Activated CD4-positive, alpha-beta T cell treated with anti-CD3 and anti-CD28 coated beads, Interleukin-2, amount 50 U/mL, for 24 hours (primary cell): ENCODE measurements around the gene RNF144A.

Experiments
- DNase-seq, 2 donors: peaks; one replicate each; pipeline ENCODE4 v3.0.0-alpha.2; 2020; ENCODE audit warnings: low read depth in 1 of 2, low spot score in 1 of 2

RNF144A gene

DNA sequence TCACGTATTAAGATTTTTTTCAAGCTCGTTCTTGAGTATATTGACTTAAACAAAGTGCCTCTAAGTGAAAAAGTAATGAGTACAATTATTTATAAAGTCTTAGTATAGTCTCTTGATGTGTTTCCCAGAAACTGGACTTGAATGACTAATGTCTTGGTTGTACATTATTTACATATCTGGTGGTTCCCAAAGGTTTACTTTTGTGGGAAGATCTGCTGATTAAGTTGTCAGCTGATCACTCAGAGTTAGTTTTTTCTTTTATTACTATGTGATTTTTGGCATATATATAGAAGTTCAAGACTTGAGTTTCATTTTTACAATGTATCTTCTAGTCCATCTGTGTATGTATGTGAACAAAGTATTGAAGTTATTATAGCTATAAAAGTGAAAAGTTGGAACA is 29.5 kb downstream of the RNF144A start:
- no peak for DNase-seq

- no peak for DNase-seq
Measured at GRCh38 chr2:6947929-6948676, 30.9 kb downstream of the RNF144A start.

GRCh38 chr2:6948677-6949351 is 31.6 kb downstream of the RNF144A start:
- no peak for DNase-seq

GRCh38 chr2:6951046-6951445 is 33.8 kb downstream of the RNF144A start:
- no peak for DNase-seq

GRCh38 chr2:6952101-6952500 is 34.9 kb downstream of the RNF144A start:
- DNase-seq = no peak

GRCh38 chr2:6954586-6954985 is 37.4 kb downstream of the RNF144A start:
- no peak for DNase-seq

DNA sequence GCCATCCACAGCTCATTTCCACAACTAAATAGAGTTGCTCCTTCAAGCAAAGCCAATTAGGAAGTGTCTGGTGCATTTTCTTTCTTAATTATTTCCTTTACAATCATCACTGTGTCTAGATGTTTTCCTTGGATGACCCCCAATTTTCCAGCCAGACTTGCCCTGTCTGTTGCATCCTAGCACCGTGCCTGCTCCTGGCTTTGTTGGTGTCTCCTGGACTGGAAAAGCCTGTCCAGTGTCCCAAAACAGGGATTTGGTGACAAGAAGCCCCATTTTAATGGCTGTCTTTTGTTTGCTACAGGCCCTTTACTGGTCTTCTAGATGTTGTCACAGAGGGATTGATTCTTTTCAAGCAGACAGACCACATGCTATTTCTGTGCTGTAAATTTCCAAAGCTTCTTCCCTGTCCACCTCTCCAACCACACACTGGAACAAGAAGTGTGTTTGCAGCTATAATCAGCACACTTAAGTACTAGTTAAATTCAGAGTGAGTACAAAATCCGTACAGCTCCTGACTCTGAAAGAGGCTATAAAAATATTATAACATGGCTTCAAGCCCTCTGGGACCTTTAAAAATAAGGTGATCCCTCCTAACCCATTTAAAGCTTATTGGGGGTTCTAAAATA is 38.4 kb downstream of the RNF144A start:
- DNase-seq = no peak

- DNase-seq = no peak
Measured at GRCh38 chr2:6956566-6956965, 39.4 kb downstream of the RNF144A start.

DNA sequence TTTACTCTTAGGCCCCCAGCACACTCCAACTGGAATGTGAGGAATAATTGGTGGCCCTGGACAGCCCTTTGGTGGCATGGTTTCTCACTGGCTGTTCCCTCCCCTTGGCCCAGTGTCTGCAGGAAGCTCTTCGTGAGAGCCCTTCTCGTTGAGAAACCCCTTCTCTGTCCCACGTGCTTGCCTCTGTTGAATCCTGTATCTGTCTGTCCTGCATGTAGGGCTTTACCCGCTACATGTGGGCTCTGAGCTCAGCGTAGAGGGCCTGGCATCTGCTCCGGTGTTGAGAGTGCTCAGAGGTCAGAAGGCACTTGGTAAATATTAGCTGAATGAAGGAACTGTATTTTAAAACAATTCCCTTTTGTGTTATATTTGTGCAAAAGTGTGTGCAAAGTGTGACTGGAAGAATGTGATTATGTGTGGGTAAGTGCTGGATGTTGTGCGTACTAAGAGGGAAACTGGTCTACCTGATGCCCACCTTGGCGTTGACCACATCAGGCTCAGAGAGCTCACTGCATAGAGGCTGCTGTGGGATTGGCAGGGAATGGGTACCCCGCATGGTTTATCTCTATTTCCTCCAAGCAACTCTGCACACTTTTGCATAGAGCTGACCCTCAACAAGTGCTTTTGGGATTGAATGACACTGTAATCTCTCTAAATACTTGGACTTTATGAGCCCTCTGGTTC is 40.0 kb downstream of the RNF144A start:
- DNase-seq = no peak

DNA sequence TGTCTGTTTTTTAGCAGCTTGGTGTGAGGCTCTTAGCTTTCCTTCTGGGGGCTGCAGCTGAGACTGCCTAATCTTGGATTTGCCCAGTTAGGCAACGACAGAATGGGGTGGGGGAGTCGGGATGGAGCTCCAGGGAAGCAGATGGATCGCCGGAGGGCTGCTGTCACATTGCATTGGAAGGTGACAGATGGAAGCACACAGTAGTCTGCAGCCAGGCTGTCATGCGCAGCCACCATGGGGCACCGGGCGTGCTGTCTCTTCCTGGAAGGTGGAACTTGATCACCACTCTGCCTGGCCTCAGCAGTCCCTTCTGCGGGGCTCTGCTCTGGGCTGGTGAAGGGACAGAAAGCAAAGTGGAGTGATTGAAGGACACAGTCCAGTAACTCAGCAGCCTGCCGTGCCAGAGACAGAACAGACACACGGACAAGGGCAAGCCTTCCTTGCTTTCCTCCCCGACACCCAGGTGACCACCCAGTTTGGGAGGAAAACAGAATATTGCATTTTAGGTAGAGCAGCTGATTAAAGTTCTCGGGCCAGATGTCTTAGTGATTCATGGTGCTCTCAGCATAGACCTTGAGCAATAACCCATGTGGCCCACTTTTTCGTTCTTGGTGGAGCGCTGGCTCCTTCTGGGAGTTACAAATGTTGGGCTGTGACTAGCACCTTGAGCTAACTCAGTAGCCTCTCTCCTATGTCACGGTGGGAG is 40.9 kb downstream of the RNF144A start:
- DNase-seq = no peak

DNA sequence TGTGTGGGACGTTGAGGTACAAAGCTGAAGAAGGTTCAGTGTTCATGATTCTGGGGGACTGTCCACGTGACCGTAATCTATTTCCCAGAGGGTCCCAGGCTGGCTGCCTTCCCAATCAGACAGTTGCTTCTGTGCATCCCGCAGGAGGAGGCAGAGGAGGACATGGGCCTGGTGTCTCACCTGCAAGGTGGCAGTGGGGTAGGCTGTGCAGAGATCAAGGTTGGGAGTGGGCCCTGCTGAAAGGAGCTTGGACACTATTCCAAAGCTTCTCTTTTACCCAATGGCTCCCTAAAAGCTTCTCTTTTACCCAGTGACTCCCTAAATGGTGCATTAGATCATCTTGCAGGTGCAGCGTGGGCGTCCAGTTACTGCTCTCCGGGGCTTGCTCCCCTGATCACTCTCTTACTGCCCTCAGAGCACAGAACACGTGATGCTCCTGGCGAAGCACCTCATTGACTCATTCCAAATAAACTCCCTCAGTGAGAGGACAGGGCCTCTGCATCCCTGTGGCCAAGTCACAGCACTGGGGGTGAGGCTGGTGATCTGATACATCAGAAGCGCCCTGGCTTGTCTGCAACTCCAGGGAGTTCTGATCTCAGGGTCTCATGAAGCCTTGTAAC is 41.5 kb downstream of the RNF144A start:
- DNase-seq = no peak

DNA sequence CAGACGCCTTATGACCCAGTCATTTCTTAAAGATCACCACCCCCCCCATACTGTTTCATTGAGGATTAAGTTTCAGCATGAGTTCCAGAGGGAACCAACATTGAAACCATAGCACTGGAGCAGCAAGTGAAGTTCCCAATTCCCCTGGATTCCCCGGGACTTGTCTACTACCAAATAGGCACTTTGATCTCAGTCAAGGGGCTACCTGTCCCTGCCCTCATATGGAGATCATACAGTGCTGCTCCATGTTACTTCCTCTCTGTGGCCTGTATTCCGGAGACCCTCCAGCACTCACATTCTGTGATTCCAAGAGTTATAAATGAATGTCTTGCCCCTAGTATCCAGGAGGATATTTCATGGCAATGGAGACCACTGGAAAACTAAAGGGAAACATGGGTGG is 42.5 kb downstream of the RNF144A start:
- no peak for DNase-seq

GRCh38 chr2:6960659-6961058 is 43.4 kb downstream of the RNF144A start:
- DNase-seq = no peak

GRCh38 chr2:6963727-6964126 is 46.5 kb downstream of the RNF144A start:
- no peak for DNase-seq

GRCh38 chr2:6965071-6965795 is 48.0 kb downstream of the RNF144A start:
- DNase-seq = no peak

DNA sequence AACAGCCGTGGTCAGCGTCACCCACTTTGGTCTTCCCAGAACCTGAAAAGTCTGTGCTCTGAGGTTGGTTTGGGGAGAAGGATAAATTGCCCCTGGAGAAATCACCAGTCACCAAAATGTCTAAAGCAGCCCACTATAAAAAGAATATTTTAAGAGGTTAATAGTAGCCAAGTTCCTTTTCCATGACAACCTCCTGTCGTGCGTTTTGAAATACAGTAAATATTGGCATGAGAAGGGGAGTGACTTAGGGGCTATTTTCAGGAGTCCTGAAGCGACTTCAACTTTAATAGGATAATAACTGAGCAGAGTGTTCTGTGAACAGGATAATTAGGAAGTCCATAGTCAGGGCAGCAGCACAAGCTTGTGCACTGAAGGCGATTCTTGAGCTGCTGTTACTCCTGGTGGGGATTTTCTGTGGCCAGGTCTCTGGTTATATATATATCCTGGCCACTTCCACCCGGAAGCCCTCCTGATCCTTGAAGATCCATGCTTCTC is 49.3 kb downstream of the RNF144A start:
- no peak for DNase-seq

- no peak for DNase-seq
Measured at GRCh38 chr2:6967301-6967700, 50.1 kb downstream of the RNF144A start.

DNA sequence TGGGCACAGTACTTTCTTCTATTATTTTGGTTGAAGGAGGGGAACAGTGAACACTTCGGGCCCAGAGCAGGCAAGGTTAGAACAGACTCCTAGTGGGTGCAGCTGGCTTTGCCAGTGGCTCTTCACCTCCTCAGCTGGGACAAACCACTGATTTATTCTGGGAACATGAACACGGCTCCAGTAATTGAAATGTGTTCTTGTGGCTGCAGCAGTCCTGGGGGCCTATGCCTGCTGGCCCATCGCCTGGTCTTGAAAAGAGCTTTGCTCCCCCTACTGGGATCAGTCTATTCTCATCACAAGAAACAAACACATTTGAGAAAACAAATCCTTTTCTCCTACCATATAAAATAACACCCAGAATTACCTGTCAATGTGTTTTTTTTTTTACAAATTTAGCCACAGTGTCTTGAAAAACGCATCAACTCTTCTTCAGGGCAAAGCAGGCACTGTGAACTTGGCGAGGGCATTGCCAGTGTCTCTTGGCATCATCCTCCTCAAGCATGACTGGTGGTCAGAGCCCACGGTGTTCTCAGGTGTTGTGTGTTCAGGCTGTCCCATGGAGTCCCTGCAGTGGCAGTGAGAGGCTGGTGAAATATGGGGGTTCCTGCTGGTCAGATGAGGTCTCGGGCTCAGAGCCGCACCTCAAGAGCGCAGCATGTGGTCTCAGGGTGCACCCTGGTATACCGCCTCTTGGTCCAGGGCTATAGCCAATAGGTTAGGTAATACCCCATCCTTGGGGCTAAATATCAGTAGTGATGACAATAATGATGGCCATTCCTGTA is 51.3 kb downstream of the RNF144A start:
- DNase-seq = no peak

GRCh38 chr2:6970551-6970950 is 53.3 kb downstream of the RNF144A start:
- no peak for DNase-seq
